Measurements from ENCODE around the gene ADRA1B. TPM values are rescaled to one million over a fixed set of nuclear protein-coding genes. Genes with fewer than 3 reads are reported as not detected.
A peak's percentile ranks its signal among the peaks of the same experiment; 100 is the strongest.

Gene ADRA1B
- total and polyA plus RNA-seq, 2 of the 8 experiments (the other 6 are each of a cell fraction or from before 2014, with no cell fraction given) = not detected

- no peak overlapping the region for H2AFZ ChIP-seq (ENCODE audit: low read length)
- CTCF ChIA-PET (ENCODE audit: partially characterized antibody) = interaction anchor here (0.9 to 6.3 kb wide), 5 partner anchors 15 to 468 kb away, joined by 4 to 49 read pairs (median 5); no protein-coding TSS in a partner anchor
- TF ChIP-seq SRF (IDR thresholded peaks at IDR 0.05; ENCODE audit: low read depth, low read length) (no peak), MAX (IDR thresholded peaks at IDR 0.05) (no peak), CTCF (IDR thresholded peaks at IDR 0.05; ENCODE audit: control extremely low read depth in 1 of 3, insufficient read depth in 1 of 3, low read depth in 1 of 3, low read length in 3 of 3) (no peak), GTF2F1 (IDR thresholded peaks at IDR 0.05; ENCODE audit: borderline replicate concordance, low read depth, low read length) (no peak), CBX8 (IDR thresholded peaks at IDR 0.05; ENCODE audit: borderline replicate concordance, low read depth, low read length) (no peak), ZNF274 (IDR thresholded peaks at IDR 0.05; ENCODE audit: borderline replicate concordance, extremely low read depth, low read length) (no peak), CHD1 (IDR thresholded peaks at IDR 0.05; ENCODE audit: low read depth, low read length) (no peak), EGR1 (IDR thresholded peaks at IDR 0.05; ENCODE audit: borderline replicate concordance, low read depth, low read length) (no peak)
- TF ChIP-seq, protein P1, sequence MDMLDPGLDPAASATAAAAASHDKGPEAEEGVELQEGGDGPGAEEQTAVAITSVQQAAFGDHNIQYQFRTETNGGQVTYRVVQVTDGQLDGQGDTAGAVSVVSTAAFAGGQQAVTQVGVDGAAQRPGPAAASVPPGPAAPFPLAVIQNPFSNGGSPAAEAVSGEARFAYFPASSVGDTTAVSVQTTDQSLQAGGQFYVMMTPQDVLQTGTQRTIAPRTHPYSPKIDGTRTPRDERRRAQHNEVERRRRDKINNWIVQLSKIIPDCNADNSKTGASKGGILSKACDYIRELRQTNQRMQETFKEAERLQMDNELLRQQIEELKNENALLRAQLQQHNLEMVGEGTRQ (IDR thresholded peaks at IDR 0.05; ENCODE audit: low read length) = no peak
Measured at GRCh38 chr5:159910843-159911229, 5.4 kb upstream of the ADRA1B start.

More at GRCh38 chr5:159910843-159911229, 5.4 kb upstream of the ADRA1B start:
- Histone ChIP-seq H2AK5ac (ENCODE audit: low read depth, low read length) (no peak overlapping the region), H2BK120ac (replicated peaks; ENCODE audit: low read depth, low read length) (no peak overlapping the region), H3K14ac (ENCODE audit: insufficient read length) (no peak overlapping the region), H3K79me1 (ENCODE audit: low read depth, low read length) (no peaks in the 10 kb centered on the region), H4K8ac (ENCODE audit: extremely low read depth, insufficient read depth, low read length) (no peak overlapping the region), H2BK12ac (ENCODE audit: low read depth, low read length) (no peak overlapping the region), H3K9ac (replicated peaks in 1 of 4; ENCODE audit: extremely low read depth in 1 of 4, low read depth in 3 of 4, low read length in 3 of 4) (no peak overlapping the region), H3K36me3 (ENCODE audit: control insufficient read depth in 2 of 4, insufficient read depth in 4 of 4, low read length in 3 of 4) (no peaks in the 10 kb centered on the region), H3K4me3 (ENCODE audit: extremely low read depth in 1 of 4, insufficient read depth in 2 of 4, low read depth in 3 of 4, low read length in 4 of 4) (no peak overlapping the region), H3K23ac (ENCODE audit: insufficient read length) (no peak overlapping the region), H4K20me1 (replicated peaks in 1 of 2; ENCODE audit: control insufficient read depth in 1 of 2, insufficient read depth in 2 of 2, low read length in 2 of 2) (no peaks in the 10 kb centered on the region), H3K18ac (ENCODE audit: extremely low read depth, low read length) (no peak overlapping the region), H4K91ac (replicated peaks; ENCODE audit: insufficient read length, low read length) (no peak overlapping the region), H3K23me2 (ENCODE audit: low read depth, low read length) (peaks cover under 1% of the 10 kb centered on the region; the same call in 1 of the 2 replicates), H3K79me2 (ENCODE audit: control insufficient read depth in 1 of 2, insufficient read depth in 2 of 2, low read length in 2 of 2) (no peaks in the 10 kb centered on the region), H3K9me3 (ENCODE audit: insufficient read depth in 2 of 2, low read depth in 1 of 2, low read length in 1 of 2) (no peaks in the 10 kb centered on the region), H3K56ac (replicated peaks; ENCODE audit: insufficient read length, low read depth, low read length) (no peak overlapping the region), H3K27ac (ENCODE audit: low read depth, low read length) (no peak overlapping the region), H4K5ac (ENCODE audit: insufficient read length, low read depth, low read length) (no peak overlapping the region), H3K4me1 (replicated peaks in 1 of 4; ENCODE audit: control insufficient read depth in 3 of 4, insufficient read depth in 4 of 4, low read length in 3 of 4) (peaks cover 0 to 4% (median 2%) of the 10 kb centered on the region in 4 experiments; a peak in 3 of 7 replicates), H2BK15ac (ENCODE audit: low read length) (no peak overlapping the region), H3K4me2 (ENCODE audit: insufficient read depth in 1 of 2, low read depth in 2 of 2, low read length in 2 of 2) (no peak overlapping the region), H2BK20ac (ENCODE audit: low read length) (no peak overlapping the region), H2BK5ac (ENCODE audit: low read depth, low read length) (no peak overlapping the region), H3K27me3 (replicated peaks in 1 of 4; ENCODE audit: control insufficient read depth in 3 of 4, extremely low read depth in 1 of 4, insufficient read depth in 3 of 4, low read length in 3 of 4) (peaks cover 0 to 17% (median 10%) of the 10 kb centered on the region in 4 experiments; a peak in 5 of 7 replicates), H3K4ac (replicated peaks; ENCODE audit: insufficient read length, low read depth, low read length) (no peak overlapping the region)
- POLR2A ChIA-PET (ENCODE audit: partially characterized antibody) = no interaction called here
- 79% methylated on average over 2 of the region's 2 CpGs; no CpG with 5 or more reads in 1 of the 2 experiments for WGBS, 2 experiments (ENCODE audit: extremely low coverage in 1 of 2, insufficient coverage in 1 of 2, insufficient read length in 1 of 2, insufficient replicate concordance in 2 of 2, low coverage in 1 of 2, low lambda C conversion rate in 2 of 2, missing lambda C conversion rate in 1 of 2)
- DNase-seq (ENCODE audit: low read depth in 1 of 2, low spot score in 2 of 2) = no peak
- peak; percentile 45 for FAIRE-seq
